GM21723 (cell line): ENCODE results near the gene TET2.

Experiments
- ATAC-seq: cut with Tn5 transposase; IDR thresholded peaks from one replicate; pipeline ENCODE4 v1.9.1; 2021; ENCODE audit warnings: mild to moderate bottlenecking, moderate library complexity; ENCODE audit not compliant: unreplicated experiment

The TET2 gene

DNA sequence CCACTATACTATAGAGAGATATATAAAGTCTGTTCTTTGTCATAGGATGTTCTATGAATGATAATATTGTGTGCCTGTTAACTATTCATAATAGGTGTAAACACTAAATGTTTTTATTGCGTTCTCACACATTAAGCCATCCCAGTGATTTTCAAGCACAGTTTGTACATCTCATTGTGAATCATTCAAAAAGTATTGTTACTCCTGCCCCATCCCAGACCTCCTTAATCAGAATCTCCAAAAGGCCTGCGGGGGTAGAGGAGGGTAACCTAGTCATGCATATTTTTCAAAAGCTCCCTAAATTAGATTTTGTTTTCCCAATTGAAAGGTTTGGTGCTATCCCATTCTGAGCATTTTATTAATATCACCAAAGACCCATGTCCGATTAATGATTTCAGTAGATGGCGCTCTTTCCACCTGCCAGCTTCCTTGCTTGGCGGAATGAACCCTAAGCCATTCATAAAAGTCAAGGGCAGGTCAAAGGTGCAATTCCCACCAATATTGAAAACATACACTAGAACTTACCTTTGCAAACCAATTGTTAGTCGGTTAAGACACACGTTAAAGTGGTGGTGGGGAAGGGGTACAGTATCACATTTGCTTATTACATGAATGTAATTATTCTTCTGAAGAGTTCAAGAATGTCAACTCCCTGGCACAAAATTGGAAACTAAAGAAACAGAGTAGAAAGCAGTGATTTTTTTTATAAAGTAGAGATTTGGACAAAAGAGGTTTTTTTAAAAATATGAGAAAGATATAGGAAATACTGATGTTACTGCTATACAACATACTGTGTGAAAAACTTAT is 5.8 kb upstream of the TET2 start:
- ATAC-seq = peak; percentile 55

GRCh38 chr4:105145156-105145902 is 1.3 kb upstream of the TET2 start:
- peak; percentile 7 for ATAC-seq

DNA sequence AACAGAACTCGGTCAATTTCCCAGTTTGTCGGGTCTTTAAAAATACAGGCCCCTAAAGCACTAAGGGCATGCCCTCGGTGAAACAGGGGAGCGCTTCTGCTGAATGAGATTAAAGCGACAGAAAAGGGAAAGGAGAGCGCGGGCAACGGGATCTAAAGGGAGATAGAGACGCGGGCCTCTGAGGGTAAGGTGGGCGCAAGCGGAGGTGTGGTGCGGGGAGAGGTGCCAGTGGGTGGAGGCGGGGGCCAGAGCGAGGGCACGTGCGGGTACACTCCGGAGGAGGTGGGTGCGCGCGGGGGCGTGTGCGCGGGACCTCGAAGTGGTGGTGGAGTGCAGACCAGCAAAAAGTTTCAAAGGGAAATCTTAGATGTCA is 787 bp upstream of the TET2 start:
- peak; percentile 24 for ATAC-seq

GRCh38 chr4:105147016-105147552 is 408 bp downstream of the TET2 start:
- ATAC-seq = peak; percentile 11

DNA sequence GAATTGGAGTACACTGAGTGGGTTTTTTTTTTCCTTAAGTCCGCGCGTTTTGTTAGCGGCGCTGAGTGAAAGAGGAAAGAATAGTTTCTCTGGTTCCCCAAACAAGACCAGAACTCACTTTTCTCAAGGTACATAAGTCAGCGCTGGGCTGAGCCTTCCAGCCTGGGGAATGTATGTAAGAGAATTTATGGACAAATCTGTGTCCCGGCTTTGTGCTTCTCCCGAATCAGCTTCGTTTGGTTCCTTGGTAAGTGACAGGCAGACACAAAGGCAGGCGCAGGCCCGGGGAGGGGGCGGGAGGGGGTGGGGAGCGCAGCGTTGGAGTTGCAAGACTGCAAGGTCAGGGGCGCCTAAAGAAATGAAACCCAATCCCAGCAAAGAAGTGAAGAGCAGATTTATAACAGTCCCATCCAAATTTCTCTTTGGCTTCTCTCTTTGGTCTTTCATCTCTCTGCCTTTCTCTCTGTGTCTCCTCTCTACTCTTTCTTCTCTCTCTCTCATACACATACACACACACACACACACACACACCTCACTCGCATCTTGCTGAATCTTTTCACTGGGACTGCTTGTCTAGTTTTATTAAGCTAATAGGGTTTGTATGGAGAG is 981 bp downstream of the TET2 start:
- ATAC-seq = no peak

GRCh38 chr4:105148356-105148755 is 1.7 kb downstream of the TET2 start:
- ATAC-seq = no peak

DNA sequence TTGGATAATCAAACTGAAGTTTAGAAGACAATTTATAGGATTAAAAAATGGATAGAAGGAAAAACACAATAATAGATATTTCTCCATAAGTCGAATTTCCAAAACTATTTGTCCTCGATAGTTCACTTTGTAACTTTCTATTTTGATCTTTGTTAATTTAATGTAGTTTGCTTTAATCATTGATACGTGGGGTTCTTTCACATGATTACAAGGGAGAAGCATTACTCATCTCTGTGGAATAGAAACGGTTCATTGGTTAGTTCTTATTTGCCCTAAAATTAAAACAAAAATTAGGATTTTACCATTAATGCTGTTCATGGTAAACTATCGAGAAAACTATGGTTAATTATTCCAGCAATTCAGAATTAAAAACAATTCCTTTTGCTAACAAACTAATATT is 2.1 kb downstream of the TET2 start:
- no peak for ATAC-seq

DNA sequence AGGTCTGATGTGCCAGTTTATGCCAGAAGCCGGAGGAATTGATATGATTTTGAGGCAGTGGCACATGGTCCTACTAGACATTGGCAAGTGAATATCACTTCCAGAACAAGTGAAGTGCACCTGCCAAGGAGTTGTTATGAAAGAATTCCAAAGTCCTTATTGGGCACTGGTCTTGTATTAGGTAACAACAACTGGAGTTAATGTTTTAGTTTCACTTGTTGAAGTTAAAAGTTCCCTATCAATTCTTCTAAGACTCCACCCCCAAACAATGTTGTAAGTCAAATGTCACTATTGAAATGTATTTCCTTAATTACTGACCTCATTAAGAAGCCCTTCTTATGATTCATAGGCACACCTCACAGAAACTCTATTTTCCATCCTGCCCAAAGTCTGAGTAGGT is 3.1 kb downstream of the TET2 start:
- no peak for ATAC-seq

DNA sequence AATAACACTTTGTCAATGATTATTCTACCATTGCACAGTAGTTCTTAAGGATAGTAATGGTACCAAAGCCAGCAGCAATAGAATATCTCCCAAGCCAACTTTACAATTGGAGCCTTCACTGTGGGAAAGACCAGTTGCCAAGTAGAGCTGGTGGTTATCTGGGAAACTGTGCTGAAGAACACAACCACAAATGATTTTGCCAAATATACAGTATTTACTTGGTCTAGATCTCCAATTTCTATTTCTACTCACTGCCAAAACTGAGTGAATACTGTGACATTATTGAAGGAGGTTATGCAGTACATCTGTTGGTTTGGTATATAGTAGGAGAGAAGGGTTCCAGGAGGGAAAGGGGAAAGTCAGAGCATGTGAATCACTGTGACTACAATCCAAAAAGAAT is 3.8 kb downstream of the TET2 start:
- no peak for ATAC-seq

DNA sequence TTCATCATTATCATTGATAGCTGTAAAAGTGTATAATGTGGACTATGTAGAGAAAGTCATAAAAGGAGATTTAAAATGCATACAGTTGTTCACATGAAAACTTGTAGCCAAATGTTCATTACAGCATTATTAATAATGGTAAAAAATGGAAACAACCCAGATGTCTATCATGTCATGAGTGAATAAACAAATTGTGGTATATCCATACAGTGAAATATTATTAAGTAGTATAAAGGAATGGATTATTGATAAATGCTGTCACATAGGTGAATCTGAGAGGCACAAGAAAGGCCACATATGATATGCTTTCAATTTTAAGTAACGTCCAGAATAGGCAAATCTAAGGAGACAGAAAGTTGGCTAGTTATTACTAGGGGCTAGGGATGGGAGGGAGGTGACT is 7.1 kb downstream of the TET2 start:
- ATAC-seq = no peak

DNA sequence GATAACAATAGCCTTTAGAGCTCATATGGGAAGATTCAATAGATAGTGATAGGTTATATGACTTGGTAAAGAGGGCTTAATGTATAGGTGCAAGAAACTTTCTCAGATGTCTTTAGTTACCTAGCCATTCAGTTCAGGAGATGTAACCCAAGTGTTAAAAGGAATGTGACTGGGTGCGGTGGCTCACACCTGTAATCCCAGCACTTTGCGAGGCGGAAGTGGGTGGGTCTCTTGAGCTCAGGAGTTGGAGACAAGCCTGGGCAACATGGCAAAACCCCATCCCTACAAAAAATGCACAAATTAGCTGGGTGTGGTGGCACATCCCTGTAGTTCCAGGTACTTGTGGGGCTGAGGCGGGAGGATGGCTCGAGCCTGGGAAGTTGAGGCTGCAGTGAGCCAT is 7.9 kb downstream of the TET2 start:
- no peak for ATAC-seq

DNA sequence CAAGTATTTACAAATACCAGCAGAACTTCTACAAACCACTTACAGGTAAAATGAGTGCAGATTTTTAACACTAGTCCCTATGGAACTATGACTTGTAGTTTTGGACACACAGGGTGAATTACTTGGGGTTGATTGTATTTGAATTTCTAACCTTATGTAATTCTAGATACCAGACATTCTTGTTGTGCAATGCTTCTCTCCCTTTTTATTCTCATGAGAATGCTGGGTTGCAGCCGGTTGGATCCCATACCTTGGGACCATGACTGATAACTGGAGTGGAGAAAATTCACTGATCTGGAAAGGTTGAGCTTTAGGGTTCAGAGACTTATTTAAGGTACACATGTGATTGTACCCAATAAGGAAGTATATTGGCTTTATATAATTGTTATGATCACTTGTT is 8.8 kb downstream of the TET2 start:
- ATAC-seq = no peak

DNA sequence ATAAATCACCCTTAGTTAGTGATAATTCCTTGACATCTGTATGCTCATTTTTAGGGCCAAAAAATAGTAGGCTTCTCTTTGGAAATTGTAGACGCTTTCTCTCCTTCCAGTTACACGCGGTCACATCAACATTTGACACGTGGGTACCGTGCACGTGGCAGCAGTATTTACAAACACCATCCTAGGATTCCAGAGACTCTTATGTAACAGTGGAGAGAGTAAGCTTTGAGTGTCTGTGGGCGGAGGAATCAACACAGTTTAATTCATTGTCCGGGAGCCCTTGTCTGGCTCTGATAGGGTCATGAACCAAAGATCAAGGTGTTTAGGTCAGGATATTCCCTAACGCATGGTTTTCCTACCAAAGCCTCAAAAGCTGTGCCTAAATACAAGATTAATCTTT is 12.2 kb downstream of the TET2 start:
- ATAC-seq = no peak

DNA sequence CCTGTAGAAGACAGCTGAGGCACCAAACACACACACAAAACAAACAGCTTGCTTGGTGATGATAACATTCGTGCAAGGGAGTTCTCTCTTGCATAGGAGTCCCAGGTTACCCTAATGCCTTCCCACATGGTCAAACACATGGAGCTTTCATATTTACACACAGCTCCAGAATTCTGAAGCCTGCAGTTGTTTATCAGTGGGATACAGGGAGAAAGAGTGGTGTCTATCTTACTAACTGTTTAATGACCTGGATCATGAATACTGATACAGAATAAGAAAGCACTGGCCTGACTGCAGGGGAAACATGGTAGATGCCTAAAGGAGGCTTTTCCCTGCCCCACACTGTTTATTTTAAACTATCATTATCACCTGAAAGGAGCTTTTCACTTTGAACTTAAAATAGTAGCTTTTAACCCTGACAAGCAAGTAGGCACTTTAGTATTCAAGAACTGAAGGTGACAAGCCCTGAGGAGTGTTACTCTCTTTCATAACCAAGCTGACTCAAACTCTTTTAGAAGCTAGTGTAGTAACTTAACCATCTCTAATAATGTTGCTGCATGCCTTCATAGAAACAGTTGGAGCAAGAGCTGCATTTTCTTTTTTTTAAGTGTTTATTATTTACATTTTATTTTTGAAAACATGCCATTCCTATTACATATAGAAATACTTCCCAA is 15.6 kb downstream of the TET2 start:
- no peak for ATAC-seq

DNA sequence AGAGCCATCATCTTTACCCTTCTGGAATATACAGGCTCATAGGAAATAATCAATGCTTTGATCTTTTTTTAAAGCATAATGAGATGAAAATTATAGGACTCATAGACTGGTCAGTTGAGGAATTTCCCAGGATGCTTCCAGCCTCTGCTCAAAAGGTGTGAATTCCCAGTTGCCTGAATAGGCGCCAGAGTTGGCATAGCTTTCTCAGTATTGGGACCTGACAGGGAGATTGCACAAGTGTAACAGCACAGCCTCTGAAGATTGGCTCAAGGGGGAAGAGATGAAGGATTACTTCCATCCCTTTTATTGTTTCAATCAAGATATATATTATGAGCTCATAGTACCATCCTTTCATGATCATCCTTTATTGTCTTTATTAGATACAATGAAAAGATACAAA is 17.9 kb downstream of the TET2 start:
- ATAC-seq = no peak

DNA sequence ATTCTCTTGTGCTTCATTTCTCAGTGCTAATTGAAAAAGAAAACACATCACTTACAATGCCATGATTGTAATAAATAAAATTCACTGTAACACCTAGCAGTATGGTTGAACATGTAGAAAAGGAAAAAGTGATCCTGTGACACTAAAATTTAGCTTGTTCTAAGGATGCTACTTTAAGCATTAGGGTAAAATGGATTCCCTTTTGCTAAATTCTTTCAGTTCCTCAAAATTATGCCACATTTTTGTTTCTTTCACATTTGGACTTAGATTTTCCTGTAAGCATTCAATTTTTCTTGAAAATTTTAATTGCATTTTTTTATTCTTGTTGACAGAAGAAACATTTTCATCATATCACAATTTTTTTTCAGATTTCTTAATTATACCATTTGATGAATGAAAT is 19.4 kb downstream of the TET2 start:
- no peak for ATAC-seq

- no peak for ATAC-seq
Measured at GRCh38 chr4:105170711-105171110, 24.0 kb downstream of the TET2 start.

GRCh38 chr4:105171912-105172311 is 25.2 kb downstream of the TET2 start:
- ATAC-seq = no peak

- ATAC-seq = no peak
Measured at GRCh38 chr4:105174098-105174497, 27.4 kb downstream of the TET2 start.

GRCh38 chr4:105179539-105180401 is 33.1 kb downstream of the TET2 start:
- no peak for ATAC-seq
